Measurements from ENCODE around the gene EEFSEC.
A peak's percentile ranks its signal among the peaks of the same experiment; 100 is the strongest.

Gene EEFSEC

DNA sequence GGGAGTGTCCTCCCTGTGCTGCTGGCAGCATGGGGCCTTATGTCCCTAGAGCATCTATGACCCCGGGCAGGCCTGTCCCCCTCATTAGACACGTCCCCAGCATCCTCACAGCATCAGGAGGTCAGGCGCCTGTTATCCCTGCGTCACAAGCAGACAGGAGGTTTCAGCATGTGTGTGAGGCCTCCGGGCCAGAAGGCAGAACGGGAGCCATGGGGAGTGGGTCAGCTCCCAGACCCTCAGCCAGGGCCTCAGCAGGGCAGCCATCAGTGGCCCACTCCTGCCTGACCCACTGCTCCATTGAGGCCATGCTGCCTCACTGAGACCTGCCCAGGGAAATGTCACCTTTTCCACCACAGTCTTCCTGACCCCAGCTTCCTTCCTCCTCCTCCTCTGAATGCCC is 241.8 kb downstream of the EEFSEC start:
- no peak for DNase-seq (ENCODE audit: low spot score)

DNA sequence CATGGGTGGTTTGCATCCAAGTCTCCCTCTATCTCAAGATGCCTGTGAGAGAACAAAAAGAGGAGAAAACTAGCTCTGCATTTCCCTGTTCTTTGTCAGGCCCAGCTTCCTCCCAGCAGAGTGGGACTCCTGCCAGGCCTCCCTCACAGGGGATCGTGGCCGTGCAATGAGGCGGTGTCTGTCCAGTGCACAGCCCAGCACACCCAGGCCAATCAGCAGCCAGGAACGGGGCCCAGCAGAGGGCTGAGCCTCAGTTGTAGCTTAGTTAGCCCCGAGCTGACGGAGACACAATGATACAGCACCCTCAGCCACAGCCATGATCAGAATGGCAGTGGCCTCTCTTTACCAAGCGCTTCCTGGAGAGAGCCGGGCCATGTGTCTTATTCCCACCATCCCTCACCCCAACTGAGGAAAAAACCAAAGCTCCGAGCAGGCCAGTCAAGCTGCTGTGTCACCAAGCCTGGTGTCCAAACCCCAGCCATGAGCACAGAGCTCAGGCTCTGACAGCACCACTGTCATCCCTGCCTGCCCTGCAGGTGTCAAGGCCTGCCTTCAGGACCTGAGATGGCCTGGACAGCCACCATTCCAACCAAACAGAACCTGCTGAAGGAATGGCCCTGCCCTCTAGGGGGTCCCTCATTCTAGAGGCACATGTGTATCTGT is 242.3 kb downstream of the EEFSEC start:
- peak; percentile 31 for DNase-seq (ENCODE audit: low spot score)

DNA sequence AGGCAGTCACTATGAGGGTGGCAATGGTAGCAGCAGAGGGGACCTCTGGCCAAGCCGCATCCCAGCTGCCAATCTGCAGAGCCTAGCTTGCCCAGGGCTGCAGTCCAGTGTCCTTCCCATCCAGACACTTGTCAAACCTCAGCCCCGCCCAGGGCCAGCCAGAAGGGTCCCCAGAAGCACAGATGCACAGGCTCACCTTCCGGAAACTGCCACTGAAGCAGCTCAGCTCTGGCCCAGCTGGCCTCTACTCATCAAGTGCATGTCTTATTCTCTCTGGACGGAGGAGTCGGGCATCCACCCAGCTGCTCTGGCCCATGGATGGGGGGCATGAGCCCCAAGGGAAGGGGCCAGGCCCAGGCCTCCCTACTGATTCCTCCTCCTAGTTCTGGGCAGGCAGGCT is 244.2 kb downstream of the EEFSEC start:
- DNase-seq (ENCODE audit: low spot score), result no peak

DNA sequence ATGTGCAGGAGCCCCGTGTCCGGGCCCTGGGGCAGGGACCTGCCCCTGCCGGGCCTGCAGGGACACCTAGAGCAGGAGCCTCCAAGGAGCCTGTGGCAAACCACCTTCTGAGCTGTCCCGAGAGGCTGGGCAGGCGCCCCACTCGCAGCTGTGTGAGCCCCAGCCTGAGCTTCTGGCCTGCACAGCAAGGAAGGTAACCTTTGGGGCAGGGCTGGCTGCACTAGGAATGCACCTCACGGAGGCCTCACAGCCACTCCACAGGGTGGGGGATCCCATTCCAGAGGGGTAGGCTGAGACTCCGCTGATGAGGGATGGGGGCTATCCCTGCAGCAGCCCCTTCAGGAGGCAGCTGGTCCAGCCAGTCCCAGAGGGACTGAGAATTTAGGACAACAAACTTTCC is 245.3 kb downstream of the EEFSEC start:
- no peak for DNase-seq (ENCODE audit: low spot score)

GRCh38 chr3:128399221-128399915 is 246.1 kb downstream of the EEFSEC start:
- DNase-seq (ENCODE audit: low spot score), result no peak

DNA sequence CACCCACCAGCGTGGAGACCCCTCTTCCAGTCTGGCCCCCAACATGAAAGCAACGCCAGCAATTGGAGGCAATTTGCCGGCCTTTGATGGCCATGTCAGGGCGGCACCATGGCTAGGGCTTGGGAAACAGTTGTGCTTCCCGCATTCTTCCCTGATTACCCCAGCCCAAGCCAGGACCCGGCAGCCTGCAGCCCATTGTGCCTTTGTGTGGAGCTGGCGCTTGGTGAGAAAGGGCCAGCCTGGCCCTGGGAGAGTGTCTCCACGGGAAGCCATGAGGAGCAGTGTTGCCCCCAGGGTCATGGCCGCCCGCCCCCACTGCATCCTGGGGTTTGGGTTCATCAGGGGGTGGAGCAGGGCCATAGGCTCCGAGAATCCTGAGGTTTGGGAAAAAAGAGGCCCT is 247.4 kb downstream of the EEFSEC start:
- no peak for DNase-seq (ENCODE audit: low spot score)

DNA sequence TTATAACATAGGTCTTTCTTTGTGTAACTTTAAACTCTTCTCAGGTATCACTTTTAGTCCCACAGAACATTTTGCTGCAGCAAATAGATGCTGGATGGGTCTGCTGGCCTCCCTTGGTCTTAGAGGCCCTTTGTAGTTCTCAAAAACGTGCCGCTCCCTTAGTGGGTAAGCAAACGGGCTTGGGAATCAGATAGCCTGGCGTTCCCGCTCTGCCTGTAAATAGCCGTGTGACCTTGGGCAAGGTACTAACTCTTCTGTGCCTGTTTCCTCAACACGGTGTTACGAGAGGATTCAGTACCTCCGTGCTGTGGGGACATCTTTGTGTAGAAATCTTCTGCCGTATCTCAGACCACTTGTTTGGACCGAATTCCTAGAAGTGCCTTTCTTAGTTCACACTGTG is 249.0 kb downstream of the EEFSEC start:
- no peak for DNase-seq (ENCODE audit: low spot score)

- DNase-seq (ENCODE audit: low spot score), result no peak
Measured at GRCh38 chr3:128402998-128403397, 249.7 kb downstream of the EEFSEC start.

GRCh38 chr3:128404276-128405068 is 251.2 kb downstream of the EEFSEC start:
- DNase-seq (ENCODE audit: low spot score), result no peak

- no peak for DNase-seq (ENCODE audit: low spot score)
Measured at GRCh38 chr3:128405554-128406277, 252.4 kb downstream of the EEFSEC start.

GRCh38 chr3:128407247-128407646 is 254.0 kb downstream of the EEFSEC start:
- no peak for DNase-seq (ENCODE audit: low spot score)

GRCh38 chr3:128408012-128408692 is 254.9 kb downstream of the EEFSEC start:
- no peak for DNase-seq (ENCODE audit: low spot score)

DNA sequence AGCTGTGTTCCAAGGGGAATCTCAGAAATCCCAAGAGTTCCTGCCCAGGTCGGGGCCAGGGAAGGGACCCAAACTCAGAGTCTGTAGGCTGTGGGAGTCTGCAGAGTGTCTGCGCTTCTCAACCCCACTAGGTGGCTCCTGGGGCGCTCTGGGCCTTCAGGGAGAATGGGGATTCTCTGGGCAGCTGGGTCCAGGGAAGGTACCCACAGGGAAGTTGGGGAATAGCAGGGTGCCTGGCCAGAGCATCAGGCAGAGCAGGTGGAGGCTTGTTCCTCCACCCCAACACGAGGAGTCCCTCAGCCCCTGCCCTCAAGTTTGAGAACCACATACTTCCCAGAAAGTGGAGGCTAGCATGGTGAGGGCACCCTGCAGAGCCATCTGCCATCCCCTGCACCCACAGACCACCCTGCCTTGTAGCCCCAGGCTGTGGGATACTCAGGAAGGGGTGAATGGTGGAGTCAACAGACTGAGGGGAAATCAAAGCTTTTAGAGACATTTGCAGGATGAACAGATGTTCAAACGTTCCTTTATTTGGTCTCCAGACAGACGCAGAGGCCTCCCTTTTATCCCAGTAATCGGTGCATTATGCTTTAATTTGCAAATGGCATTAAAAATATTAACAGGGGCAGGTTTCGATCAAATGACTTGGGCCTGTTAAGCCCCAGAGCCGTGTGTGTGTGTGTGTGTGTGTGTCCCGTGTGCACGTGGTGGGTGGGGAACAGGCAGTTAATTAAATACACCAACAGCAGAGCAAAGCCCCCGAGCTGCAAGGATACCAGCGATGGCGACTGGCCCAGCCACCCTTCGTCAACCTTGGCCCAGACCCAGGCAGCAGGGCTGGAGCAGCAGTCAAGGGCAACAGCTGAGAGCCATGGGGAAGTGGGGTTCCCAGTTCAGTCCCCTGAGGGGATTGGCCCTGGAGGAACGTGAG is 255.7 kb downstream of the EEFSEC start:
- DNase-seq (ENCODE audit: low spot score), result no peak

DNA sequence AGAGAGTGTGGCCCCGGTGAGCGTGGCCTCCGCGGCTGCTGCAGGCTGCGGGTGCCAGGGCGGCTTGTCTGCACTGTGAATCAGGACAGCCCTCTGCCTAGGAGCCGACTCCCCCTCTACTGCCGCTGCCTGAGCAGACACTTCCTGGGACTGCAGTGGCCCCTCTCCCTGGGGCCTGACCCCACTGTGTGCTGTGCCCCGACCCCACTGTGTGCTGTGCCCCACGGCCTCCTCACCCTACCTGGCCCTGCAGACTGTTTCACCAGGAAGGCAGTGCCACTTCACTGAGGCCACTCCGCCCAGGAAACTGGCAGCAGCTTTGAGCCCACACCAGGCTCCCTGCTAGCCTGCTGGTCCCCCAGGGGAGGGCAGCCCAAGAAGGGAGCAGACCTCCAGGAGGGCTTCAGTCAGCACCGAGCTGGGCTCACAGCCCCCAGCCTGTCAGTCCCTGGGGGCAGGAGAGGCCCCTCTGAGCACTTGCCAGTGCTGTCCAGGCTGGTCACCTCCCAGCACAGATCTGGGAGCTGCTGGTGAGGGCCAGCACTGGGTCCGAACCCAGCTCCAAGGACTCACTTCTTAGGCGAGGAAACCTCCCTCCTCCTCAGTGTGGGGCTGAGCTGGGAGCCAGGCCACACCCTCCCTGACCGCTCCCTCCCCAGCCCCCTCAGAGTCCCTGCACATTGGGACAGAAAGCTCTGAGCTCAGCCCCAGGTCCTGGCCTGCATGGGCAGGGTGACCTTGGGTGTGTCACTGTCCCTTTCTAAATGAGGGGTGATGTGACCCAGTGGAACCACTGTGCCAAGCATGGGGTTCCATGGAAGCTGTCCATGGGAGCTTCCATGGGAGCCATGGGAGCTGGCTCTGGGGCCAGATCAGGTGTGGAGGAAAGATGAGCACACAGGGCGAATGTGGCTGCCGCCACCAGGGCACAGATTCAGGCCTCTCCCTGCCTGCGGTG is 256.6 kb downstream of the EEFSEC start:
- no peak for DNase-seq (ENCODE audit: low spot score)

DNA sequence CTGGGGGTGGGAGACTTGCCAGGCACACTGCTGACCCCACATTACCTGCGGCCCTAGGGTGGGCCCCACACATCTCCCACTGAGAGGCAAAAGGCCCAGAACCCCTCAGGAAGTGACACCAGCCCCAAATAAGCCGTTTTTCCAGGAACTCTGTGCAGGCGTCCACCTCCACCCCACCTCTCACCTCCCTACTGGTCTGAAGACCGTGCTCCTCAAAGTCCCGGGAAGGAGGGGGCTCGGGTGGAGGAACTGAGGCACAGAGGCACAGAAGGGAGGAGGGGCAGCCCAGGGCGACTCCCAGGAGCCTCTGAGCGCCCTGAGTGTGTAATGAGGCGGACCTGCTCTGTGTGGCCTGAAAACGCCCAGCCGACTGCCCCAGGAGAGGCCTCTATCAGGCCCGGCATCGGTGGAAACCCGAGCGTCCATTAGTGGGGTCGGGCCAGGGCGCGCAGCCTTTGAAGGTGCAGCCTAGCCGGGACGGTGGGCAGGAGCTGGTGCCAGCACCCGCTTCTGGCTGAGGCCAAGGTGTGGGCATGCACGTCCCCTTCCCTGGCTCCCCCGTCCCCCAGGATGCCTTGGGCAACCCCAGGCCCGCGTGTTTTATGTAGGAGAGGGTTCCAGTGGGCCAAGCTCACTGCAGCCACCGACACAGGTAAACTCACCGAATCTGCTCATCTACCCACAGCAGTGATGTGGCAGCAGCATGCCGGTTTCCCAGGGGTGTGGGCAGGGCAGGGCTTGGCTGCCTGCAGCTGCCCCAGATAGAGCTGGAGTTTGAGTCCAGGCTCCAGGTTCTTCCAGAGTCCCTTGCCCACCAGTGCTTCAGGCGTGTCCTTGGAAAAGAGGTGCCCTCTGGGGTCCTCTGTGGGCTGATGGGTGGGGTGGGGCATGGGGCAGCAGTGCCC is 257.6 kb downstream of the EEFSEC start:
- DNase-seq (ENCODE audit: low spot score), result no peak

GRCh38 chr3:128411574-128412064 is 258.3 kb downstream of the EEFSEC start:
- DNase-seq (ENCODE audit: low spot score), result no peak

- DNase-seq (ENCODE audit: low spot score), result no peak
Measured at GRCh38 chr3:128412180-128413002, 259.1 kb downstream of the EEFSEC start.
